ENCODE measurements around the gene SYTL3.

Gene SYTL3

DNA sequence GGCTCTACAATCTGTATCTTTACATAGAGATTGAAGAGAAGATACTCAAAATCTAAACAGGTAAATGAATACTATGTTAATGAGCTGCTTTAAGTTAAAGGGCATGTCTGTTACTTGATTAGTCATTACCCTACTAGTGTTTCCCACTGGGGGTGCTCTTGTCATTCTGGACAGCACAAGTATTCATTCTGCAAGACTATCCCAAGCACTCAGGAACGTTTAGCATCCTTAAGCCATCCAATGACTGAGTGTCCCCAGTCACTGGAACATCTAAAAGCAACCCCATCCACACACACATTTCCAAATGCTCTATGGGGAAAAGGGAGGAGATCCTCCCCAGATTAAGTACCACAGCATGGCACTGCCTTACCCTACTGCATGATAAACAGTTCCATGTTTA lies 143.6 kb downstream of the SYTL3 start:
- DNase-seq (ENCODE audit: low read depth, low spot score) = no peak

DNA sequence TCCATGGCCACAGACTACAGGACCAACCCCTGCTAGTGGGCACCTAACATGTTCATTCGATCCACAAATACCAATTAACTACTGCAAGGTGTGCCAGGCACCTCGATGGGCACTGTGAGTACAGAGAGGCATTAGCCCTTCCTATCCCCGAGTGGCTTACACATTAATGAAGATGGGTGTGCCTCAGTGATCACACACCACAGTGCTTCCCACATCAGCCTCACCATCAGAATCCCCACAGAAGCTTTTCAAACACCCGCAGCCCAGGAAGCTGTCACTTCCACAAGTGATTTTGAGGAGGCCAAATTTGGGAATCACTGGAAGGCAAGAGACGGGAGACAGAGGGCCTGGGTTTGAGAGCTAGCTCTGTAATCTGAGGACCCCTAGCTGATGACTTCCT lies 145.7 kb downstream of the SYTL3 start:
- DNase-seq (ENCODE audit: low read depth, low spot score) = no peak

DNA sequence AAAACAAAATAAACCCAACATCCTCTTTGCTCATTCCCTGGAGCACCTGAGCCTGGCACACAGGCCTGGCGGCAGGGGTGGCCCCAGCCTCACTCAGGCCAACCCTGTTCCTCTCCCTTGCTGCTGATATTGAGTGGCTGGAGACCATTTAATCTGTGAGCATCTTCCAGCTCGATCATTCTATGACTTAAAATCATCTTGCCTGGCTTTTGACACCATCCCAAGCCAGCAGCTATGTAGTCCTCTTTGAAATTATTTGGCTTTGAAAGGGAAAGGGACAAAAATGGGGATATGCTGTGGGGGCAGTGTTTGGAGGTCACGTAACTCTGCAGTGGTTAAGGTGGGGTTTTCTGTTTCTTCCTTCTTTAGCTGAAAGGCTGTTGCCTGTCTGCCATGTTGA lies 146.5 kb downstream of the SYTL3 start:
- DNase-seq (ENCODE audit: low read depth, low spot score) = no peak

DNA sequence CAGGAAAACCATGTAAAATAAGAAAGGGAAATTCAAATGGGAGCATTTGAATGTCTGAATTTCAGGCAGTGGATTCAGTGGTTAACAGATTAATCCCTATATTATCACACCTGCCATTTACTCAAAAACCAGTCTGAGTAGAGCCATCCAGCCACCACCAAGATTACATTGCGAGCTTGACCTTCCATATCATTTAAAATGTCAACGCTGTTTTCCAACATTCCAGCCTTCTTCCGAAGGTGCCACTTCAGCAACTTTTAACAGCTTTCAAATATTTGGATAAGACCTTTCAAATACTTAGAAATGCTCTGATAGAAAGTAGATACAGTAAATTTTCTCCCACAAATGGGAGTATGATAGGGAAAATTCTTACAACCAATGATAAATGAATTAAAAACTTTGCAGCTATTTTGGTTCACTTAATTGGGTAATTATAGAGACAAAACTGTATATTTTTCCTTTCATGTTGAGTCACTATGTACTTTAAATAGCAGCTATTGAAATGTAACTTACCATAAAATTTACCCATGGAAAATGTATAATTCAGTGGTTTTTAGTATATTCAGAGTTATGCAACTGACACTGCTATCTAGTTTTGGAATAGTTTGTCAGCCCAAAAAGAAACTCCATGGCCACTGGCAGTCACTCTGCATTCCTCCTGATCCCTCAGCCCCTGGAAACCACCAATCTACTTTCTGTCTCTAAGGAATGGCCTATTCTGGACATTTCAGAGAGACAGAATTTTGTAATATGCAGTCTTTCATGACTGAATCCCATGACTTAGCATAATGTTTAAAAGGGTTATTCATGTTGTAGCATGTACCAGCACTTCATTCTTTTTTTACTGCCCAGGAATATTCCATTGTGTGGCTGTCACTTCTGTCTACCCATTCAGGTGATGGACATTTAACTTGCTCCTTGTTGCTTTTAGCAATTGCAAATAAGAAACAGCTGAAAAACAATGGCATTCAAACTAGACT lies 147.8 kb downstream of the SYTL3 start:
- DNase-seq (ENCODE audit: low read depth, low spot score) = no peak

DNA sequence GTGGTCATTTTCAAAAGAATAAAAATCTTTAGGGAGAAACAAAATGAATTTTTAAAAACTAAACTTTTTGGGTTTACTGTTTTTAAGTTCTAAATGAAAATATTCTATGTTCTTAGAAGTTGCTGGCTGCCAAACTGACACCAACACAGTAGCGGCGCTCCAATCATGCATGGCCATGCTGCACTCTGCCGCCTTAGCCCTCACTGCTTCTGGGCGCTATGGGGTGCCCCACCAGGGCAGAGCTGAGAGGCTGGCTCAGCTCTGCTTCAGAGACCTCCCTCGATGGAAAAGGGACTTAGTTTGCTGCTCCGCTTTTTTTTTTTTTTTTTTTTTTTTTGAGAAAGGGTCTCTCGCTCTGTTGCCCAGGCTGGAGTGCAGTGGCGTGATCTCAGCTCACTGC lies 148.5 kb downstream of the SYTL3 start:
- no peak for DNase-seq (ENCODE audit: low read depth, low spot score)

DNA sequence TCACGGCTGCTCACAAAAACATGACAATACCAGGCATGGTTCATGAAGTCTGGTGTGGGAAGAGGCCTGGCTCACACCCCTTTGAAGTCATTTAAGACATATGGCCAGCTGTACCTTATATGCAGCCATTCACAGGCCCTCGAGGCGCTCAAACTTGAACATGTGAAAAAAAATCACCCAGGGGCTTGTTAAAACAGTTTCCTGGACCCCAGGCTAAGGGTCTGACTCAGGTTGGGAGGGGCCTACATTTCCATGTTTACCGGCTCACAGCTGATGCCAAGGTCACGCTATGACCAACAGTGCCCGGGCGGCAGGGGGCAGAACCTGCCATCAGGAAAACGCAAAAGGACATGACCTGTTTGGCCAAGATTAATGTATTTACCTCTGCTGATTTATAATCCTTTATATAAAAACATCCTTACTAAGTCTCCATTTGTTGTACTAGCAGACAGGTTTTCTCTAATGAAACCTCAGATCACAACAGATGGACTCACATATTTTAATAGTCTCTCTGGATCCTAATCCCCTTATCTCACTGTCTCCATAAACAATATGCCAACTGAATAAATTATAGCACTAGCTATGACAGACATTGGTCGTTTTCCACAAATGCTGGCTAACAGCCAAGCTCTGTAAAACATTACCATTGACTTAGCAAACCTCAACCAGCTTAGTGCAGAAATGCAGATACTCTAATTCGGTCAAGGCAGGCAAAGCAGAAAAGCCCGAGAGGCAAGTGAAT lies 149.4 kb downstream of the SYTL3 start:
- DNase-seq (ENCODE audit: low read depth, low spot score) = no peak

DNA sequence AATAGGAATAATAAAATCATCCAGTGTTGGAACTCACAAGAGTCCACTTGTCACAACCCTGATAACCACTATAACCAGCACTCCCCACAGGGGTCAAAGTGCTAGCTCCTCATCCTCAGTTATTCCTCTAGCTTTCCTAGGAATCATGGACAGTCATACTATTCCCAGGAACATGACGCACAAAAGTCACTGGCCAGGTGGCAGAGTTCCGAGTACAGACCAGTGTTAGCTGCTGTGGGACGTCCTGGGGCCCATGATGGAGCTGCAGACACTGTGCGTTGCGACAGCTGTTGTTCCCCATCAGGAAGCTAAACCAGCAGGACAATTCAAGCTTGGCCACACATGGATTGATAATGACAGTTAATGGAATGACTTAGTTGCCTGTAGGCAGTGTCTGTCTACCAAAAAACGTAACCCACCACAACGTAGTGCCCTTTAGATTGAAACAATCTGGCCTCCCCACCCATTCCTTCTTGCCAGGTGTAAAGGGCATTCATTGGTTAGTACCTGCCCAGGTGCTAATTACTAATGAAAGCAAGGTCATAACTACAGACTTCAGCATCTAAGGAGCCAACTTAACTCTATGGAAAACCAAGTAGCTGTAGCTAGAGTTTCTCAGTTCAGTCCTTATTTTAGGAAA lies 151.9 kb downstream of the SYTL3 start:
- no peak for DNase-seq (ENCODE audit: low read depth, low spot score)

DNA sequence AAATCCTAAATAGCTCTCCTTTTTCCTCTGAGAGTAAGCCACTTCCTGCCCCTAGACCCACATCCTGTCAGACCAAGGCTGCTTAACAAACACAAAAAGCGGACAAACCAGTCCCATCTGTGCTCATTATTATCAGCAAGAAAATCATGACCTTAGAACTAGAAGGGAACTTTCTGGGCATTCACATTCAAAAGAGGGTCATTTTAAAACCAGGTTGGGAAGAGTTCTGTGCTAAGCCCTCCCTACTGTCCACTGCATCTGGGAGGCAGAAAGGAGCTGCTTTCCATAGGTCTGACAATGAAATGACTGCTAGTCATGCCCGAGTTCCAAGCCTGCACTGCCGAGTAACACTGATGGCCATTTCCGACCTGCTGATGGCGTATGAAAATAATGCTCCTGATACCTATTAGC lies 153.9 kb downstream of the SYTL3 start:
- DNase-seq (ENCODE audit: low read depth, low spot score) = no peak

DNA sequence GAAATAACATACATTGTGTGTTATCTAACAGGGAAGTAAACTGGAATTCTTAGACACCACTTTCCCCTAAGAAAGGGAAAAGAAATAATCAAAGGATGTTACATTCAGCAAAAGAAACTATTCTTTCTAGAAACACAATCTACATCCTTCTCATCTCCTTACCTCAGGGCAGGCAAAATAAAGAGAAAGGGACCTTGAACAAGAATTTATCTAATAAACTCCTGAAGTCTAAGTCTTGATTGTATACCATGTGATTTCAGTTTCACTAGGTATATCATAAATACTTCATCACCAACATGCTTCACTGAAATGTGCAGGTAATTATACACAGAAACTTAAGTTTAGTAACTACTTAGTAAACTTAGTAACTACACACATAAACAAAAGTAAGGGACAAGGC lies 154.4 kb downstream of the SYTL3 start:
- DNase-seq (ENCODE audit: low read depth, low spot score) = no peak

DNA sequence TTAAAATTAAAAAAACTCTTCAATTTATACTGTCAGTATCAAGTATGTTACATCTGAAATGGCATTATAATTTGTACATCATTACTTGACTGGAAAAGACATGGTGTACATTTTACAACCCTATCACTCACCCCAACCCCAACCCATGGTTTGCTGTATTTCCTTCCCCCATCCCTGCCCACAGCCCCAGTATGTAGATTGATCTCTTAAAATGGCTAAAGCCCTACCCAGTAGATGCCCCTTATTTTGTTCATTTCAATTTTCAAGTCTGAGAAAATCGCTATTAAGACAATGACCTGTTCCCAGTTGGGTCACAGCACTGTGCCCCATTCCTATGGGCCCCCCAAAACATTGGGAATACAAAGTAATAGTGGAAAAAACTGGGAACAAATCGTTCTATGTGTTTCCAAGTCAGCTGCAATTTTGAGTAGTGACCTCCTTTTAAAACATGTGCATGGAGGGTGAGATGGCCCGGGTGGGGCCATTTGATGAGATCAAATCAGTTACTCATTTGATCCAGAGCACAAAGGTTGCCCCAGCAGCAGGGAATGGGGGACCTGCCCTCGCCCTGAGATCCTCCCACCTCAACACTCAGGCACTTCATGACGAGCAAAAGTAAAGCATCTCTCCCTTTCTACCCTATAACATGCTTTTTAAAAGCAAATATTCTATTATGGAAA lies 156.0 kb downstream of the SYTL3 start:
- DNase-seq (ENCODE audit: low read depth, low spot score) = no peak

DNA sequence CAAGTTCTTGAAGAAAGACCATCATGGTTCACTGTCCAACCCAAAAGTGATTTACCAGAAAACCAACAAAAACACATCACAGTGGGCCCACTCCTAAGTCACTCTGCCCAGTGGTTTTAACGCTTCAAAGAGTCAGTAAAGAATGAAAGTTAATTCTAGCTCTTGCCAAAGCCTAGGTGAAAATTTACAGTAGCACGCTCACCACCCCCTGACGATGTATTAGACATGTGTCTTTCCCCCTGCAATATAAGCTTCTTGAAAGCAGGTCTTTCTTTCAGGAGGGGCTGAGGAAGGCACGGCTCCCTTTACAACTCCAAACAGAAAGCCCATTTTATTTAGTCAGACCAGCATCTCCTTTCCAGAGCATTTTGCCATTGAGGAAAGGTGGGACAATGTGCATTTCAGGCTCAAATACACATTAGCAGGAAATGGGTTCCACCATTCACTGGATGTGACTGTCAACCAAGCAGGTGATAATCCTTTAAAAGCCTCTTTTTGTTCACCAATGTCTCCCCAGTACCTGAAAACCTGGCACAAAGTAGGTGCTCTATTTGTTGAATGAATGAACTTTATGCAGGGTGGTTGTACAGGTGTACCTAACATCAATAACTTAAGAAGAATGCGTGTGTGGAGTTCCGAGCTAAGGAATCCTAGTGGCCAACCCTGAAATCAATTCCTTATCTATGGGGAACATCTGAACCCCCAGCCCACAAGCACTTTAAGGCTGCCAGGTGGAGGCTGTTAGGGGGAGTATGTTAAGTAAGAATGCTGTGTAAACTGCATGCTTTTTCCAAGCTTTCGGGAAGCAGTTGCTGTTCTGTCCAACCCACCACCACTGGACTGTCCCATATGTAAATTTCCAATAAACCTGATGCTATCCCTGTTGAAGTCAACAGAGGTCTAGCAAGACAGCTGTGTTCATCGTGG lies 157.9 kb downstream of the SYTL3 start:
- no peak for DNase-seq (ENCODE audit: low read depth, low spot score)

DNA sequence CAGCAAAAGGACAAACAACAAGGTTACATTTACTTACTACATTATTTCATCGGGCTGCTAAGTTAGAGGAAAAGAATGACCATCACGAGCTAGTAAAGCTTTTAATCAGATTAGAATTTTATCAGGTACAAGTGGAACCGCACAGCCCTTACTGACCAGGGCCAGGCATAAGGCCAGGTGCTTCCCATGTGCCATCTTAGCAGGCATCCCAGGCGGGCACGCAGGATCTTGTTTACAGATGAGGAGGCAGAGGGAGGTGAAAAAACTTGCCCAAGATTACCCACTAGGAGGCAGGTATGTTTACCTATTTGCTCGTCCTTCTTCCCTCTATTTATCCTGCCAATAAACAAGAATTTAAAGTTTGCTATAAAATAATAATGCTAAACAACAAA lies 158.6 kb downstream of the SYTL3 start:
- DNase-seq (ENCODE audit: low read depth, low spot score) = no peak

DNA sequence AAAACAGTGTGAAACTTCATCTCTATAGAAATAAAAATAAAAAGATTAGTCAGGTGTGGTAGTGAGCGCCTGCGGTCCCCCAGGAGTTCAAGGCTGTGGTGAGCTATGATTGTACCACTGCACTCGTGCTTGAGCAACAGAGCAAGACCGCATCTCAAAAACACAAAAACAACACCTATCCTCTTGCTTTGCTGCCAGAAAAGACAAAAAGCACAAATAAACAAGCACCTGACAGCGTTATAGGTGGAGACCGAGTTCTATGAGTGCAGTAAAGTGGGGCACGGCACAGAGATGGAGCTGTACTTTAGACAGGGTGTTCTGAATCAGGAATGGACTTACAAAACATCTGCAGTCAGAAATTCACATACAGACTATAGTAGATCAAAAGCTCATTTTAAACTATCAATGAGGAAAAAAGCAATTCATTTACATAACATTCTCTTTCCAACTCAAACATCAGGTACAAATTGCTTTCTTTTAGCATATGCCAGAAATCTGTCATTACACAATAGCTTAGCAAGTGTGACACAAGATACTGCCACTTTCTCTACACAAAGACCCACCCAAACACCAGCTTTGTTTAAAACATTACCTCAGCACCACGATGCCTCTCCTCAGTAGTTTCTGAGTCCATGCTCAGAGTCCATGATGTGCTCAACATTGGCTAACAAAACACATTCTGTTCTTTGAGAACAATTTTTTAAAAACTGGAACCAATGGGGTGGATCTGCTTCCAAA lies 159.3 kb downstream of the SYTL3 start:
- DNase-seq (ENCODE audit: low read depth, low spot score) = no peak

DNA sequence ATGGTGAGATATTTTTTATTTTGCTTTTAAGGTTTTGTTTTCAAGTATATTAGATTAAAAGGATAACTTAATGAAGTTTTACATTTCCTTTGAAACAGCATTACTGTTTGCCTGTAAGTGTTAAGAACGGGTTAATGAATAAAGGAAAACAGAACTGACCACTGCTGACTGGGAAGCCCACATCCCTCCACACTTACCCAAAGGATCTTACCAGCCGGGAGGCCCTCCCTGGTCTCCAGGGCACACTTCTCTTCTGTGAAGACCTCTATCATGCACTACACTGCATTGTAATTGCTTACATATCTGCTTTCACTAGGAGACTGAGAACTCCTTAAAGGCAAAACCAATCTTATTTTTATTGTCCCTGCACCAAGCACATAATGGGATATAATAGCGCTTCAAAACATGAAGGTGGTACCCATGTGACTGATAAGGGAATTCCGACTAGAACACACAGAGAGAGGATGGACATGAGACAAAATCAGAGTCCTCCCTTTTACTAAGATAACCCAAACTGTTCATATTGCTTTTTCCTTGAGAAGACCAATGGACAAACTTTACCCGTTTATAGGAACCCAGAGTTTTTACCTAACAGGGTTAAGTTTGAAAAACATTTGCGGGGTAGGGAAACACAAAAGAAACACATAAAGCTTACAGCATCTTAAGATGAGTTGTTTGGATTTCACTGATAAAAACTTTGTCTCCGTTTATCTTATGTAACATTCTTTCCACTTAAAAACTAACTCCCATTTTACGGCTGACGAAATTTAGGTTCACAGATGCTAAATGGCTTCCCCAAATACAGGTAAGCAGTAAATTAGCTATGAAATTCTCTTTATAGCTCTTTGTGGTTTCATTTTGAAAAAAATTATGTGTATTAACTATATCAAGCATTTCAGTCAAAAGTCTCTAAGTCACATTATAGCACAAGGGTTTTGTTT lies 160.6 kb downstream of the SYTL3 start:
- DNase-seq (ENCODE audit: low read depth, low spot score) = no peak

DNA sequence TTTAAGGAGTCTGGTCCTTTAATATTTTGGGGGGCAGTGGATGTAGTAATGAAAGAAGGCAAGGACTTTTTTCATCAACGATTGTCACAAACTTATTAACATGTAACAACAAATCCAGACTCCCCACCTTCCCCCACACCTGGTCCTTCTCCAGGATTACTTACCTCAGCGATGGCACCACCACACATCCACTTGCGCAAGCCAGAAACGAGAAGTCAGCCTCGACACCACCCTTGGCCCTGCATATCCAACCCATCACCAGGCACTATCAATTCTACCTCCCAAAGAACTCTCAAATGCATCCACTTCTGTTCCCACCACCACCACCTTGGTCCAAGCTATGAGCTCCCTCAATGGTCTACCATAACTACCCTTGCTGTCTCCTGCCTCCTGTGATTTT lies 162.8 kb downstream of the SYTL3 start:
- no peak for DNase-seq (ENCODE audit: low read depth, low spot score)

DNA sequence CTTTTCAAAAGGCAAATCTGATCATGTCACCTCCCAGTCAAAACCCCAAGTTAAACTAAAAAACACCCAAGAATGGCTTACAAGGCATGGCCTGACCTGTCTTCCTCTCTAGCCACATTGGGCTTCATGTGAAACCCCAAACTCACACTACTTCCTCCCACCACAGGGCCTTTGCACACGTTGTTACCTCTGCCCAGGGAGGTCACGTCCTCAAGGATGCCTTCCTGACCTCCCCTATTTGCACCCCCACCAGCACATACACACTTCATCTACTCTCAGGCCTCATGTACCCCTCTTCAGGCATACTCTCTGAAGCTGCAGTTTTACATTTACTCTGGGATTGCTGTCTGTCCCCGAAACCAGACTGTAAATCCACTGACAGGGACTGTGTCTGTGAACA lies 163.2 kb downstream of the SYTL3 start:
- no peak for DNase-seq (ENCODE audit: low read depth, low spot score)
